Measurements from ENCODE around the gene ZDHHC1. TPM values are rescaled to one million over a fixed set of nuclear protein-coding genes. Genes with fewer than 3 reads are reported as not detected.
A peak's percentile ranks its signal among the peaks of the same experiment; 100 is the strongest.

Gene ZDHHC1
- total RNA-seq, 1 donor from 2014 or later = 4.6 TPM

DNA sequence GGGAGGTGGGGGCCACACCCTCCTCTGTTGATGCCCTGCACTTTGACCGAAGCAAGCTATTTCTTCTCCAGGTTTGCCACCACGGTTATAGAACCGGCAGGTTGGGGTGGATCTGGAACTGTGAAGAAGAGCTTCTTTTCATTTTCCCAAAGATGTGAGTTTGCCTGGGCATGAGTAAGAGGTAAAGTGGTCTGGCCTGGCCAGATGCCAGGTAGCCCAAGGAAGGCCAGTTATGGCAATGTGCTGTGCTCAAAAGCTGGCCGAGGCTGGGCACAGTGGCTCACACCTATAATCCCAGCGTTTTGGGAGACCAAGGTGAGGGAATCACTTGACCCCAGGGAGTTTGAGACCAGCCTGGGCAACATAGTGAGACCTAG lies 46.0 kb upstream of the ZDHHC1 start:
- DNase-seq = no peak
- Mint-ChIP-seq H3K36me3 (ENCODE audit: unreplicated experiment) (no peaks in the 10 kb centered on the region), H3K4me3 (ENCODE audit: unreplicated experiment) (no peak overlapping the region), H3K4me1 (ENCODE audit: low read depth, unreplicated experiment) (peaks cover 24% of the 10 kb centered on the region), H3K27me3 (ENCODE audit: unreplicated experiment) (peaks cover 2% of the 10 kb centered on the region), H3K9me3 (ENCODE audit: unreplicated experiment) (peaks cover 3% of the 10 kb centered on the region), H3K27ac (ENCODE audit: unreplicated experiment) (no peak overlapping the region)
- TF ChIP-seq, protein P1, sequence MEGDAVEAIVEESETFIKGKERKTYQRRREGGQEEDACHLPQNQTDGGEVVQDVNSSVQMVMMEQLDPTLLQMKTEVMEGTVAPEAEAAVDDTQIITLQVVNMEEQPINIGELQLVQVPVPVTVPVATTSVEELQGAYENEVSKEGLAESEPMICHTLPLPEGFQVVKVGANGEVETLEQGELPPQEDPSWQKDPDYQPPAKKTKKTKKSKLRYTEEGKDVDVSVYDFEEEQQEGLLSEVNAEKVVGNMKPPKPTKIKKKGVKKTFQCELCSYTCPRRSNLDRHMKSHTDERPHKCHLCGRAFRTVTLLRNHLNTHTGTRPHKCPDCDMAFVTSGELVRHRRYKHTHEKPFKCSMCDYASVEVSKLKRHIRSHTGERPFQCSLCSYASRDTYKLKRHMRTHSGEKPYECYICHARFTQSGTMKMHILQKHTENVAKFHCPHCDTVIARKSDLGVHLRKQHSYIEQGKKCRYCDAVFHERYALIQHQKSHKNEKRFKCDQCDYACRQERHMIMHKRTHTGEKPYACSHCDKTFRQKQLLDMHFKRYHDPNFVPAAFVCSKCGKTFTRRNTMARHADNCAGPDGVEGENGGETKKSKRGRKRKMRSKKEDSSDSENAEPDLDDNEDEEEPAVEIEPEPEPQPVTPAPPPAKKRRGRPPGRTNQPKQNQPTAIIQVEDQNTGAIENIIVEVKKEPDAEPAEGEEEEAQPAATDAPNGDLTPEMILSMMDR (IDR thresholded peaks at IDR 0.05; ENCODE audit: partially characterized antibody, unreplicated experiment) = no peak

DNA sequence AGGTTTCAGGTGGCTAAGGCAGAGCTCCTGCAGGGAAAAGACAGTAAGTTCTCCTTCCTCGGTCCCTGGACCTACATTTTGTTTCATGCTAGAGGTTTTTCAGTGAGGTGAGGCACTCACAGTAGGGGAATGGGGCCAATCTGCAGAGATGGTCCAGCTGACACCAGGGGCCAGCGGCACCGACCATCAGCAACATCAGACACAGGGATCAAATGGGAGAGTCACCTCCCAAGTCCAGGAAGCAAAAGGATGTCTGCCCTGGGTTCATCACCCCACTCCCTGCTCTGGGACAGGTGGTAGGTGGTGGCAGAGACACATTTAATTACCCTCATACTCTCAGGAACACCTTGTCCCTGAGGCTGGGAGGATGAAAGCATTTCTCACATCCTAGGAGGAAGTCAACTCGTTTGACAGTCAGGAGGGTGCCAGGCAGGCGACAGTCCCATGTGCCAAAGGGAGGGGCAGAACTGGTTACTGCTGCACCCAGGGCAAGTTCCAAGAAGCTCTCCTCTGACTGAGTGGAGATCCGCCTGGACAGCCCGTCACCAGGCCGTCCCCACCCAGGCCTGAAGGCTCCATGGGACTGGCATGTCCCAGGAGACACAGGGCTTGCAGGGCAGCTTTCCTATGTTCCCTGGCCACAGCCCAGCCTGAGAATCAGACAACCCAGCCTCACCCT lies 45.5 kb upstream of the ZDHHC1 start:
- H3K27me3 Mint-ChIP-seq (ENCODE audit: unreplicated experiment) = peaks cover 5% of the 10 kb centered on the region
- no peaks in the 10 kb centered on the region for H3K36me3 Mint-ChIP-seq (ENCODE audit: unreplicated experiment)
- TF ChIP-seq, protein P1 (IDR thresholded peaks at IDR 0.05; ENCODE audit: partially characterized antibody, unreplicated experiment) = no peak
- H3K27ac Mint-ChIP-seq (ENCODE audit: unreplicated experiment) = no peak overlapping the region
- peaks cover 30% of the 10 kb centered on the region for H3K4me1 Mint-ChIP-seq (ENCODE audit: low read depth, unreplicated experiment)
- no peak overlapping the region for H3K4me3 Mint-ChIP-seq (ENCODE audit: unreplicated experiment)
- no peak for DNase-seq
- H3K9me3 Mint-ChIP-seq (ENCODE audit: unreplicated experiment) = peaks cover 3% of the 10 kb centered on the region

DNA sequence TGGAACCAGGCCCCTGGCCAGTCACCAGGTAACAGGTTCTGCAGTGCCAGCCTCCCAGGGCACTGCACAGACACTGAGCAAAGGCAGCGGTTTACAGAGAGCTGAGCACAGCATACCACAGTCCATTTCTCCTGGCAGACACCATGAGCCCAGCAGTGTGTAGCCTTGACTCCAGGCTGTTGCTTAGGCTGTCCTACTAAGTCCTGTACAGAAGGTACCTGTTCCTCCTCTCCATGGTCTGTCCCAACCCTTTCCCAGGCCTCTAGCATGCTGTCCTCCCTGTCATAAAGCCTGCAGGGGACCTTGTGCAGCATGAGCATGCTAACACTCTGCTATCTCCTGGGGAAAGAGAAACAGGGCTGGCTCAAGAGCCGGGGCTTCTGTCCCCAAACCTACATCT lies 44.7 kb upstream of the ZDHHC1 start:
- peaks cover 5% of the 10 kb centered on the region for H3K27me3 Mint-ChIP-seq (ENCODE audit: unreplicated experiment)
- no peak overlapping the region for H3K27ac Mint-ChIP-seq (ENCODE audit: unreplicated experiment)

DNA sequence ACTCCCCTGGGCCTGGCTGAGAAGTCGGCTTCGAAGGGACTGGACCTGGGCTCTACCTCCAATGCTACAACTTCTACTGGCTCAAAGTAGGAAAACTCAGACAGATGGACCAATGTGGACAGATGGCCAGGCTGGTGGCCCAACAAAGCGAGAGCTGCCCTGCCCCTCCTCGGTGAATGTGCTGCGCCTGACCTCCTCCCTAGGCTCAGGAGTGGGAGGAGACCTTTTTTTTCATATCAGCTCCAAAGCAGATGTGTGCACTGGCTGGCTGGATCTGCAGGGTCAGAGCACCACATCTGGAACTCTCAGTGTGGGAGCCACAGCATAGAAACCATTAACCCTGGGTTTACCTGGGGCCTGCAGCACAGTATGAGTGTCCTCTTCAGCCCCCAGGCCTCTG lies 43.9 kb upstream of the ZDHHC1 start:
- H3K27ac Mint-ChIP-seq (ENCODE audit: unreplicated experiment) = peak overlapping the region; percentile 29
- TF ChIP-seq, protein P1 (IDR thresholded peaks at IDR 0.05; ENCODE audit: partially characterized antibody, unreplicated experiment) = no peak

More for the DNA sequence above, 44.7 kb upstream of the ZDHHC1 start:
- H3K36me3 Mint-ChIP-seq (ENCODE audit: unreplicated experiment) = no peaks in the 10 kb centered on the region
- H3K4me3 Mint-ChIP-seq (ENCODE audit: unreplicated experiment) = no peak overlapping the region
- TF ChIP-seq, protein P1 (IDR thresholded peaks at IDR 0.05; ENCODE audit: partially characterized antibody, unreplicated experiment) = no peak
- H3K9me3 Mint-ChIP-seq (ENCODE audit: unreplicated experiment) = peaks cover 5% of the 10 kb centered on the region
- DNase-seq = no peak
- H3K4me1 Mint-ChIP-seq (ENCODE audit: low read depth, unreplicated experiment) = peaks cover 33% of the 10 kb centered on the region

DNA sequence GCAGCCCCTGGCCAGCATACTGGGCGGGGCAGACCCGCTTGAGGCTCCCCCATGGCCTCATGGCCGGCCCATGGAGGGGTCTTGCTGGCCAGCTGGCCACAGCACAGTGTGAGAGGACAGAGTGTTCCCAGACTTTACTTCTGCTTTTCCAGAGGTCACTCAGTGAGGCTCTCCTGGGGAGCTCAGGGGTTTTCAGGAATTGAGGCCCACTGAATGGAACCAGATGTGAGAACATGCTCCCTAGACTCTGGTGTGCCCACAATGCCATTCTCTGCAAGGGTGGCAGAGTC lies 43.5 kb upstream of the ZDHHC1 start:
- no peak for DNase-seq
- Mint-ChIP-seq H3K27me3 (ENCODE audit: unreplicated experiment) (peaks cover 3% of the 10 kb centered on the region), H3K27ac (ENCODE audit: unreplicated experiment) (peak overlapping the region; percentile 29), H3K4me3 (ENCODE audit: unreplicated experiment) (no peak overlapping the region), H3K9me3 (ENCODE audit: unreplicated experiment) (peaks cover 5% of the 10 kb centered on the region), H3K36me3 (ENCODE audit: unreplicated experiment) (no peaks in the 10 kb centered on the region), H3K4me1 (ENCODE audit: low read depth, unreplicated experiment) (peaks cover 34% of the 10 kb centered on the region)
- TF ChIP-seq, protein P1 (IDR thresholded peaks at IDR 0.05; ENCODE audit: partially characterized antibody, unreplicated experiment) = no peak

More for the DNA sequence above, 43.9 kb upstream of the ZDHHC1 start:
- Mint-ChIP-seq H3K4me3 (ENCODE audit: unreplicated experiment) (no peak overlapping the region), H3K4me1 (ENCODE audit: low read depth, unreplicated experiment) (peaks cover 34% of the 10 kb centered on the region), H3K9me3 (ENCODE audit: unreplicated experiment) (peaks cover 5% of the 10 kb centered on the region), H3K36me3 (ENCODE audit: unreplicated experiment) (no peaks in the 10 kb centered on the region), H3K27me3 (ENCODE audit: unreplicated experiment) (peaks cover 3% of the 10 kb centered on the region)
- DNase-seq = no peak
